Loucy (cell line): ENCODE data around the gene FHL1.

ENCODE experiments used
- H2AFZ ChIP-seq: fragments of 200-600 bp; sonication (generic); 2 replicates; pipeline ENCODE4 v1.6.0; 2016; ENCODE audit warnings: antibody characterized with exemption, mild to moderate bottlenecking, low read length, moderate library complexity
- H3F3A ChIP-seq: fragments of 200-600 bp; 2 replicates; pipeline ENCODE4 v1.6.0; 2016; ENCODE audit warnings: antibody characterized with exemption, low read depth, mild to moderate bottlenecking
- H3K27me3 ChIP-seq: fragments of 200-600 bp; sonication (generic); 2 replicates; pipeline ENCODE4 v1.6.1; 2014; ENCODE audit warnings: low read length, mild to moderate bottlenecking; ENCODE audit not compliant: insufficient read depth, poor library complexity, severe bottlenecking
- H3K36me3 ChIP-seq: fragments of 200-600 bp; sonication (generic); 2 replicates; pipeline ENCODE4 v1.6.1; 2016; ENCODE audit warnings: low read length; ENCODE audit not compliant: insufficient read depth
- H3K4me1 ChIP-seq: fragments of 200-600 bp; sonication (generic); 2 replicates; pipeline ENCODE4 v1.5.1; 2014; ENCODE audit warnings: low read length, mild to moderate bottlenecking; ENCODE audit not compliant: insufficient read depth, poor library complexity, severe bottlenecking
- H3K4me2 ChIP-seq: fragments of 200-600 bp; sonication (generic); 2 replicates; pipeline ENCODE4 v1.6.0; 2014; ENCODE audit warnings: antibody characterized with exemption, low read length, low read depth, mild to moderate bottlenecking; ENCODE audit not compliant: poor library complexity, severe bottlenecking
- H3K4me3 ChIP-seq: fragments of 200-600 bp; sonication (generic); 2 replicates; pipeline ENCODE4 v1.5.1; 2014; ENCODE audit warnings: low read length, mild to moderate bottlenecking, mixed read lengths; ENCODE audit not compliant: poor library complexity, severe bottlenecking
- H3K79me2 ChIP-seq: fragments of 200-600 bp; sonication (generic); 2 replicates; pipeline ENCODE4 v1.6.1; 2014; ENCODE audit warnings: low read length; ENCODE audit not compliant: insufficient read depth
- H3K9ac ChIP-seq: fragments of 200-600 bp; sonication (generic); 2 replicates; pipeline ENCODE4 v1.6.0; 2014; ENCODE audit warnings: mild to moderate bottlenecking, low read depth, low read length, moderate library complexity; ENCODE audit not compliant: poor library complexity, severe bottlenecking
- H3K9me2 ChIP-seq: fragments of 200-600 bp; sonication (generic); replicated peaks from 2 replicates; pipeline ENCODE4 v1.6.1; 2016; ENCODE audit warnings: low read depth, low read length, mixed read lengths
- H3K9me3 ChIP-seq: fragments of 200-600 bp; sonication (generic); 2 replicates; pipeline ENCODE4 v1.6.1; 2014; ENCODE audit warnings: mild to moderate bottlenecking, antibody characterized with exemption, low read length, low read depth; ENCODE audit not compliant: insufficient read depth
- H4K20me1 ChIP-seq: fragments of 200-600 bp; sonication (generic); 2 replicates; pipeline ENCODE4 v1.6.0; 2014; ENCODE audit warnings: antibody characterized with exemption, low read length, mild to moderate bottlenecking; ENCODE audit not compliant: insufficient read depth, poor library complexity, severe bottlenecking
- EZH2phosphoT487 ChIP-seq: fragments of 200-600 bp; IDR thresholded peaks from 2 replicates; pipeline ENCODE4 v1.6.1; 2018; ENCODE audit warnings: antibody characterized with exemption, mild to moderate bottlenecking, moderate library complexity, borderline replicate concordance
- TF ChIP-seq, protein P1 (sequence below): fragments of 200-600 bp; sonication (generic); conservative IDR thresholded peaks from 2 replicates; pipeline ENCODE4 v1.5.1; 2014; ENCODE audit warnings: mild to moderate bottlenecking, antibody characterized with exemption, low read length

The FHL1 gene

DNA sequence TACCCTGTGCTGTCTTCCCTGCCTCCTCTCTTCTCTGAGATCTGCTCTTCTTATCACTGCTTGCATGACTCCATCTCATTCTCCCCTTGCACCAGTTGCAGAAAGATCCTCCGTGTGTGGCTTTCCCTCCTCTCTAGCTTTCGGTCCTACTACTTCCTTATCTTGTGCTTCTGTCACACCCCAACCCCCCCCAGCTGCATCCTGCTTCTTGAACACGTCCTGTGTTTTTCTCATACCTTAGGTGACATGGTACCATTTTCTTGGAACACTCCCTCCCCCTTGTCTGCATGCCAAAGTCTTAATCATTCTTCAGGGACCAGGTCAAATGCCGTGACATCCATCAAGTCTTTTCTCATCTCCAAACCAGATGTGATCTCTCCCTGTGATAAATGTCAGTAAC lies 46.4 kb downstream of the FHL1 start:
- Histone ChIP-seq H4K20me1 (no peaks in the 10 kb centered on the region), H3K27me3 (no peaks in the 10 kb centered on the region), H3K4me2 (no peak overlapping the region), H3K9me3 (no peaks in the 10 kb centered on the region), H2AFZ (no peak overlapping the region), H3F3A (no peaks in the 10 kb centered on the region), H3K4me1 (peaks cover 8% of the 10 kb centered on the region), H3K79me2 (no peaks in the 10 kb centered on the region), H3K9ac (no peak overlapping the region), H3K36me3 (no peaks in the 10 kb centered on the region), H3K9me2 (no peaks in the 10 kb centered on the region), H3K4me3 (no peak overlapping the region)
- no peak for TF ChIP-seq EZH2phosphoT487
- TF ChIP-seq, protein P1, sequence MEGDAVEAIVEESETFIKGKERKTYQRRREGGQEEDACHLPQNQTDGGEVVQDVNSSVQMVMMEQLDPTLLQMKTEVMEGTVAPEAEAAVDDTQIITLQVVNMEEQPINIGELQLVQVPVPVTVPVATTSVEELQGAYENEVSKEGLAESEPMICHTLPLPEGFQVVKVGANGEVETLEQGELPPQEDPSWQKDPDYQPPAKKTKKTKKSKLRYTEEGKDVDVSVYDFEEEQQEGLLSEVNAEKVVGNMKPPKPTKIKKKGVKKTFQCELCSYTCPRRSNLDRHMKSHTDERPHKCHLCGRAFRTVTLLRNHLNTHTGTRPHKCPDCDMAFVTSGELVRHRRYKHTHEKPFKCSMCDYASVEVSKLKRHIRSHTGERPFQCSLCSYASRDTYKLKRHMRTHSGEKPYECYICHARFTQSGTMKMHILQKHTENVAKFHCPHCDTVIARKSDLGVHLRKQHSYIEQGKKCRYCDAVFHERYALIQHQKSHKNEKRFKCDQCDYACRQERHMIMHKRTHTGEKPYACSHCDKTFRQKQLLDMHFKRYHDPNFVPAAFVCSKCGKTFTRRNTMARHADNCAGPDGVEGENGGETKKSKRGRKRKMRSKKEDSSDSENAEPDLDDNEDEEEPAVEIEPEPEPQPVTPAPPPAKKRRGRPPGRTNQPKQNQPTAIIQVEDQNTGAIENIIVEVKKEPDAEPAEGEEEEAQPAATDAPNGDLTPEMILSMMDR, result no peak

DNA sequence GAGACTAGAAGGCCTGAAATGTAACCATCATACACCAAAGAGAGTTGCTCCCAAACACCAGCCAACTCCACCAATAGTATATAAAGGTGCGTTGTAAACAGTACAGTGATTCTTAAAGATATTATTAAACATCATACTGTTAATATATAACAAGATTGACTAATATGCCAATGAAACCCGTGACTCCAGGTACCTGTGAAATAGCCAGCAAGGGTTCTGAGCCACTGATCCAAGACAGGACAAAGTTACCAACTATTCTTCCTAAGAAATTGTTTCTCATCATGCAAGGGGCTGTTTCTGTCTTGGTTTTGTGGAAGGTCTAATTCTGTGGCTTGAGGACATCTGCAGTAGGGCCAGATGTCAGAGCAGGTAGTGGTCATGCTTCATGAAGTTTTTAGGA lies 47.2 kb downstream of the FHL1 start:
- no peak overlapping the region for H3K9ac ChIP-seq
- H3K4me2 ChIP-seq, result no peak overlapping the region
- no peaks in the 10 kb centered on the region for H4K20me1 ChIP-seq
- H3K79me2 ChIP-seq, result no peaks in the 10 kb centered on the region
- TF ChIP-seq, protein P1, result no peak
- H3K4me3 ChIP-seq, result no peak overlapping the region
- H3K4me1 ChIP-seq, result peaks cover 8% of the 10 kb centered on the region
- H2AFZ ChIP-seq, result no peak overlapping the region
- no peaks in the 10 kb centered on the region for H3F3A ChIP-seq
- no peaks in the 10 kb centered on the region for H3K36me3 ChIP-seq
- no peaks in the 10 kb centered on the region for H3K27me3 ChIP-seq
- no peaks in the 10 kb centered on the region for H3K9me2 ChIP-seq
- no peaks in the 10 kb centered on the region for H3K9me3 ChIP-seq

DNA sequence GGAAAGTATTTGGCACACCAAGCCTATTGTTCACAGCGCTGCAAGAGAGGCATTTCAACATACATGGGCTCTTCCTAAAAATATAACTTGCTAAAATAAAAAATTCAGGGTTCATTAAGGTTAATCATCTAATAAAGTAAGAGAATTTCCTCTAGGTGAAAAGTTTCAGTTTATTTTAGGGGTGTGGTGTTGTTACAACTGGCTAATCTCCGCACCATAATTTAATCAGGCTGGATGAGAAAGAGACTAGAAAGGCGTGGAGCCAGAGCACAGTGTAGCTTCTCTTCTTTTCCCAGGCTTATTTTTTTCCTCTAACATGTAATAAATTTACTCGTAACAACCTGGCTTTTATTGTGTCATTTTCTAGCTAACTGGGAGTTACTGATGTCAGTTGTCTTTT lies 47.9 kb downstream of the FHL1 start:
- no peak overlapping the region for H3K4me2 ChIP-seq
- no peaks in the 10 kb centered on the region for H3F3A ChIP-seq
- no peak overlapping the region for H3K4me3 ChIP-seq
- H3K9me2 ChIP-seq, result no peaks in the 10 kb centered on the region
- no peaks in the 10 kb centered on the region for H3K36me3 ChIP-seq
- H4K20me1 ChIP-seq, result no peaks in the 10 kb centered on the region
- no peaks in the 10 kb centered on the region for H3K27me3 ChIP-seq
- peaks cover 8% of the 10 kb centered on the region for H3K4me1 ChIP-seq
- TF ChIP-seq EZH2phosphoT487, result no peak
- TF ChIP-seq, protein P1, result no peak
- H3K9ac ChIP-seq, result no peak overlapping the region
- H3K9me3 ChIP-seq, result no peaks in the 10 kb centered on the region
- H2AFZ ChIP-seq, result no peak overlapping the region
- H3K79me2 ChIP-seq, result no peaks in the 10 kb centered on the region
